GM18867 (cell line): Measurements from ENCODE around the gene MTHFD1L.
"Not testable (repeated sequence)": the region's sequence is repeated elsewhere in the genome, so short reads cannot be mapped to it uniquely, and the experiment has no call there.

ENCODE experiments used
- ATAC-seq: cut with Tn5 transposase; IDR thresholded peaks from one replicate; pipeline ENCODE4 v1.9.1; 2021; ENCODE audit warnings: mild to moderate bottlenecking, moderate library complexity; ENCODE audit not compliant: unreplicated experiment

MTHFD1L gene

DNA sequence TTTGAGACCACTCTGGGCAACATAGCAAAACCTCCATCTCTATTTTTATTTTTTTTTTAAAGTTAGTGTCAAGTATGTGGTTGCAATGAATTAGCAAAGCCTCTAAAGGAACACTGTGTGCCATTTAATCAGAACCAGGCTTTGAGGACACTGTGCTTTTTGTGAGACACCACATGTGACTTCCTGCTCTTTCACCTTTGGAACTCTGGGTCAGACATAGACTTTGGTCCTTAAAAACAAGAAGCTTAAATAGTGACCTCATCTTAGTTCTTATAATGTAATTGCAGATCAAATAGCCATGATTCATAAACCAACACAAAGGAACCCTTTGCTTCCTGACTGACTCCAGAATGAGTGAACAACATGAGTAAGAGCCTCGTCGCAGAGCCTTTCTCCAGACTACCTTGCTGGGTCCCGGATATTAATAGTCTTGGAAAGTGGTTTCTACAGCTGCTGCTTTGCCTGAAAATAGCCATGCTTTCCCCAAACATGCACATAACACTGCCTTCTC, 170.8 kb downstream of the MTHFD1L start:
- ATAC-seq, result not testable (repeated sequence)

DNA sequence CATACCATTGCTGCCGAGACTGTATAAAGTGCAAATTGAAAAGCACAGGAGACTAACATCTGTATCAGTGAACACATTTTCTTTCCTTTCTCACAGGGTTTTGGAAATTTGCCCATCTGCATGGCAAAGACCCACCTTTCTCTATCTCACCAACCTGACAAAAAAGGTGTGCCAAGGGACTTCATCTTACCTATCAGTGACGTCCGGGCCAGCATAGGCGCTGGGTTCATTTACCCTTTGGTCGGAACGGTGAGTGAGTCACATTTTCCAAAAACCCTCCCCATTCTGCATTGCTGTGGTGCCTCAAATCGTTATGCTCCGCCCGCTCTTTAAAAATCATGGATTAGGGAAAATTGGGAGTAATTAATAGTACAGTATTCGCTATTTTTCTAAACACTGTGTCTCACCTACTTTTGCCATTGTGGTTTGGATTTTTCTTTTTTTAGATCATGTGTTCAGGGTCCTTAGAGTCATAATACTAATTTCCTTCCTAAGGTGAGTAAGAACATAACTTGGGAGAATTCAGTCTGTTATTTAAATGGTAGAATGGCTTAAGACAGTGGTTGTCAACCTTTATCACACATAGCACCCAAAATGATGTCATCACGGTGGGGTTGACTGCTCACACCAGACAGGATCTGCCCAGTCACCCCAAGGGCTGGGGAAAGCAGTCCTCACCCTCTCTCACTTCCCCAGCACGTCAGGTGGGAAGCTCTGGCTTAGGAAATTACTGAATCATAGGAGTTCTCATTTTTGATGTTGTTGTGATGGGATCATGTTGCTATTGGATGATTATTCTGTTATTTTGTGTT, 171.6 kb downstream of the MTHFD1L start:
- no peak for ATAC-seq

DNA sequence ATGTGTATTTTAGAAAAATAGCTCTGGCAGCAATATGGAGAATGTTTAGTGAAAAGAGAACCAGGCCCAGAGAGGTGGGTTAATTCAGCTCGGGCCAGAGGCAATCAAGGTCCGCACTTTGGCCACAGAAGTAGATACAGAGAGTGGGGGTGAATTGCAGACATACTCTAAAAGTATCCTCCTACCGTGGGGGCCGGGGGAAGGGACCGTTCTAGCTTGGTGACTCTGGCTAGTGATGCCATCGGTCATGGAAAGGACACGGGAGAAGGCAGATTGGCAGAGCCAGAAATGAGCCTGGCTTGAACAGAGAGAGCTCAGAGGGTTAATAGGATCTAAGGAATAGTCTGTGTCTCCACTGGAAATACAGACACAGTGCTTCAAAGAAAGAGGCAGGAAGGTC, 173.1 kb downstream of the MTHFD1L start:
- no peak for ATAC-seq

DNA sequence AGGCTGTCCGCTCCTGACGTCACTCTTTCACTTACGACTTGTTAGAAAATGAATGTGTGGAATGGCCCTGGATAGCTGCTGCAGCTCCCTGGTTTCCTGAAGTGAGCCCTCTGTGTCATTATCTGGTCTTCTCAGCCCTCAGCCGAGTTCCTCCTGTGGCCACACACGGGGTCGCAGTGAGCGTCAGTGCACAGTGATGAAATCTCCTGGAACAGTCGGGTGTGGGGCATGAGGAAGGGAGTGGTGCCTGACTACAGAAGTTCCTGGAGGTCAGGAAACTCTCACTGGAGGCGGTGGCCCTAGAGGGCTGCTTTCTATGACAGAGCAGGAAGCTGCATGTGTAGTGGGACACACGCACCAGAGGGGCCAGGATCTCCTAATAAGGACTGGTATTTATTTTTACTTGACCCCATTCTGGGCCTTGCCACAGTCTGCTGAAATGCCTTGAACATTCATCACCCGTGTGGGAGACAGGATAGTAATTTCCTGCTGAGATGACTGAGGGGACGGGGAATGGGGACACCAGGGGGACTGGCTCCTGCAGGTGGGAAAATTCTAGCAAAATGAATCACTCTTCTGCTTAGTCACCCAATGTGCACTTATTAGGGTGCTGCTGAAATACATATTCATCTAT, 175.5 kb downstream of the MTHFD1L start:
- not testable (repeated sequence) for ATAC-seq

DNA sequence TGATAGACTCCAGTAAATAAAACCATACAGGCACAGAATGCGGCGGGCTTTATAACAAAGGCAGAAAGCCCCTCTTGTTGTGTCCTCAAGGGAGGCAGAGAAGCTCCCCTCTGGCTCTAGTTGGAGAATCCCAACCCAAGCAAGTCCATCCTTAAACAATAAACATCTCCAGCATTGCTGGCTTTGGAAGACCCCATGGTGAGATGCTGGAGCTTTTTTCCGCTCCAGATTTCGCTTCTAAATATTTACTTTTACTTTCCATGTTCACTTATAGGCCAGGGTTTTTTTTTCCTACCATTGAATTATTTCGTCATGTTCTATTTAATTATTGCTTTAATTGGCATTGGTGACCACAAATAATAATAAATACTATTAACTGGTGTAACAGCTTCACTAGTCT, 176.2 kb downstream of the MTHFD1L start:
- no peak for ATAC-seq

DNA sequence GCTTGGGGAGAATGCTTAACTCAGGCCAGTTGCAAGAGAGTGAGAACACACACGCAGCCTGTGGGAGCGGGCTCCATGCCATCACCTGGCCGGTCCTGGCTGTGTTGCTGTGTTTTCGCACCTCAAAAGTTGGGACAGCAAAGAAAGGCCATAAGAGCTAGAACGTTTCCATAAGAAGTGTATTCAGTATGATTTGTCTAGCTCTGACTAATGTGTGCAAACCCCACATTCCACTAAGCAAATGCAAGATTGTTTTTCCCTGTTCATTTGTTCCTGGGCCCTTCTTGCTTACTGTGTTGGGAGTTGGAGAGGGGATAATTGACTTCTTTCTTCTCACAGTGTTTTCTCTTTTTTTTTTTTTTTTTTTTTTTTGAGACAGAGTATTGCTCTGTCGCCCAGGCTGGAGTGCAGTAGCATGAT, 177.4 kb downstream of the MTHFD1L start:
- ATAC-seq, result not testable (repeated sequence)

DNA sequence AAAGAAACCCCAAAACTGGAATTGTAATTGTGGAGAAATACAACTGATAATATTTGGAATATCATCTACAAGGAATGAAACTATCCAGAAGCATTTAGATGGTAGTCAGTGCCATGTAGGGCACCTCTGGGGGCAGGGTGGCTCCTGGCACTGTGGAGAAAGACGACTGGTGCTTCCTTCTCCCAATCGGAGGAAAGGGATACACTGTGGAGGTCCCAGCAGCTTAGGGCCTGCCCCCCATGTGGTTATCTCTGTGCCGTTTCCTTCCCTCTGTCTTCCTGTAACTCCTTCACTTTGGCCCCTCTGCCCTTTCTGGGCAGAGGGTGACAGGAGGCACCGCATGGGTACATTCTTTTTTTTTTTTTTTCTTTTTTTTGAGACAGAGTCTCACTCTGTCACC, 178.4 kb downstream of the MTHFD1L start:
- ATAC-seq, result no peak

DNA sequence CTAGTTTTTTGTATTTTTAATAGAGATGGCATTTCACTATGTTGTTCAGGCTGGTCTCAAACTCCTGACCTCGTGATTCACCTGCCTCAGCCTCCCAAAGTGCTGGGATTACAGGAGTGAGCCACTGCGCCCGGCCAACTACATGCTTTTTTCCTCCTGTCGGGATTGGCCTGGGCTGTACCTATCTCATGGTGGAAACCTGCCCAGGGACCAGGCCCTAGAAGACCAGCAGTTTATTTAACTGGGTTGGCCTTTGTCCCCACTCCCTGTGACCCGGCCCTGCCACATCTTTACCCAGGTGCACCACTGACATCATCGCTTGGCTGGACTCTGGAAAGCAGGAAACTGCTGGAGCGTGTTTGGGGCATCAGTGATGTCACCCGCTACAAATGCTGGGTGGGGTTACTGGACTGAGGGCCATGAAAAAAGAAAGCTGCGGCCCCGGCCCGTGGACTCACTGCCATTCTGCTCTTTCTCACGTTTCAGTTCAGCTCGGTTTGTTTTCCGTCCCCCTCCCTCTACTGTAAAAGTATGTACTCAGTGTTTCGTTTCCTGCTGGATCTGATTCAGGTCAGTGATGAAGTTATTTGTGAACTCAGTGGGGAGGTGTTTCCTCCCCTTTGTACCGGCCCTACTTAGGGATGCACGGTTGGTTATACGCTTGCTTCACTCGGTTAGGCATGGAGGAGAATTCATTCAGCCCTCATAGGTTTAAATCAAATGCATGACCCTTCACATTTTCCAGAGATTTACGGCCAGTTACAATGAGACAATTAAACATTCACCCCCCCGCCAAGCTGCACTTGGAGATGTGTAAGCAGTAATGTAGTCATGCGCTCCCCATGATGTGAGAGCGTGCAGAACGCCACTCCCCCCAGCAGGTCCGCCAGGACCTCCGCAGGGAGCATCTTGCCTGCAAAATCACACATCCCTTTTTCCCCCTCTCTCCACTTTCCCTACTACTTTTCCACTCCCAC, 179.3 kb downstream of the MTHFD1L start:
- no peak for ATAC-seq

DNA sequence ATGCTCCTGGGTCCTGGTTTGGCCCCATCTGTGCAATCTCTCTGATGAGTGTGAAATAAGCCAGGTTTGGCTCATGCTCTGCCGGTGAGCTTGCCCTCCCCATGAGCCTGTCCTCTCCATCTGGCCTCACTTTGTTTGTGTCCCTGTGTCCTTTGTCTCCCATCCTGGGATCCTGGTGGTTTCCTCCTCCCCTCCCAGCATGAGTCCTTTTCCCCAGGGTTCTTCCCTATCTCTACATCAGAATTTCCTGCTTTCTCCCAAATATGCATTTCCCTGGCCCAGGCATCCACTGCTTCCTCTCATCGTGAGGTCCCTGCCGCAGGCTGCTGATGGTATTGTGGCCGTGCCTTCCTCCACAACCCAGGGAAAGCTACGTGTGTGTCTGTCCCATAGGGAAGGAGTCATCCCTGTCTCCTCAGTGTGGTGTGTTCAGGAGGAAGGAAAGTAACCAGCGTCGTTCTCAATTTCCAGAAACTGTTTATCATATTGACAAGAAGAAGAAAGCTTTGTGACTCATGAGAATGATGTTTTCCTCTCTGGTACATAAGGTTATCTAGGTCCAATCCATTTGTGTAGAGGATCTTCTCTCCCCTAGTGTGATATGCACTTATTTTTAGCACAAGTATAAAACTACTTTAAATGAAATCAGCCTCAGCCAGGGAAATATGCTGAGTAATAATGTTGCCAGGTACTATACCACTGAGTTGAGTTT, 180.2 kb downstream of the MTHFD1L start:
- ATAC-seq, result not testable (repeated sequence)

DNA sequence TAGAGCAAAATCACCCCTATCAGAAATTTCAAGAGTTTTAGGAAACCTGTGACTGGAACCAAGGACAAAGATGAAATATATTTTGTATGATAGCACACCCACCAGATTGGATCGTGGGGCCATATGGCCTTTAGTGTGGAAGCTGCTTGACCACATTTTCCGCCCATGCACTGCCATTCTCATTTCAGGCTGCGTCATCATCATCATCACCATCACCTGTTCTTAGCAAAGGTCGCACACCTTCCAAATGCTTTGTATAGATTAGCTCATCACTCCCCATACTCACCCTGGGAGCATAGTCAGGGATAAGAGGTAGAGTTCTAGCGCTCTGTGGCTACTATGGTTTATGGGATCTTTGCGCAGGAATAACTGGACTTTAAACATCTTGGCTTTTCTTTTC, 185.7 kb downstream of the MTHFD1L start:
- ATAC-seq, result no peak

DNA sequence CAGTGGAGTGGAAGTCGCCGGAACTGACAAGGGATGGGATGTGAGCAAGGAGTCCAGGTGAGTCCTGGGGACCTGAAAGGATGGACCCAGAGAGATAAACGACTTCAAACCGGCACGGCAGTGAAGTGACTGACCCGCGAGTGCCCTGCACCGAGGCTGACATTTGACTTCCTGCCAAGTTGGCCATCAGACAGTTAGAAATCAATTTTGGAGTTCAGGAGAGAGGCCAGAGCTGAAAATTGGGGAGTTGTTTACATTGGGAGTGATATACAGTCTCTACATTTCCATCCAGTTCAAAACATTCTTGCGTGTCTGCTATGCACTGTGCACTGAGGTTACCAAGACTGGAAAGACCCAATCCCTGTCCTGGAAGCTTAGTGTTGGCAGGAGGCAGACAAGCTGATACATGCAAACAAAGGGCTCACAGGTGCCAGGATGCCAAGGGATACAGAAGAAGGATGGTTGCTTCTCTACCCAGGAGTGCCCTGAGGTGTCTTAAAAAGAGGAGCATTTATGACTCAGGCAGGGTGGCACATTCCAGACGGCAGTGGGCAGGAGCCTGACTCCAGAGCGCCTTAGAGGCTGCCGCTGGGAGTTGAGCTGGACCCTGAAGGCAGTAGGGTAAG, 186.6 kb downstream of the MTHFD1L start:
- no peak for ATAC-seq

DNA sequence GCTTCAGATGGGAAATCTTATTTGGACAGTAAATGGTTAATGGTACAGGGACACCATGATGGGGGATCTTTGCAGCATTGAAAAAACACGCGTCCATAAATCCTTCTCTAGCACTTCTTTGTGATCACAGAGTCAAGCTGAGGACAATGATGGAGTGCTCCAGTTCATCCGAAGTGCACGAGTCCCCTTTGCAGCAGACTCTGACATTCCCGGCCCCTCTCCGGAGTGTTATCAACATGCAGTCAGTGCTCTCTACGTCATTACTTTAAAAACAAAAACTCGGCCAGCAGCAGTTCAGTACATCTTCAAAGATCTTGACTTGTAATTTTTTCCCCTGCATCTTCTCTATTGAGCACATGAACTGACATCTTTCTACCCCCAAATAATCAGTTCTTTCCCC, 188.8 kb downstream of the MTHFD1L start:
- no peak for ATAC-seq

DNA sequence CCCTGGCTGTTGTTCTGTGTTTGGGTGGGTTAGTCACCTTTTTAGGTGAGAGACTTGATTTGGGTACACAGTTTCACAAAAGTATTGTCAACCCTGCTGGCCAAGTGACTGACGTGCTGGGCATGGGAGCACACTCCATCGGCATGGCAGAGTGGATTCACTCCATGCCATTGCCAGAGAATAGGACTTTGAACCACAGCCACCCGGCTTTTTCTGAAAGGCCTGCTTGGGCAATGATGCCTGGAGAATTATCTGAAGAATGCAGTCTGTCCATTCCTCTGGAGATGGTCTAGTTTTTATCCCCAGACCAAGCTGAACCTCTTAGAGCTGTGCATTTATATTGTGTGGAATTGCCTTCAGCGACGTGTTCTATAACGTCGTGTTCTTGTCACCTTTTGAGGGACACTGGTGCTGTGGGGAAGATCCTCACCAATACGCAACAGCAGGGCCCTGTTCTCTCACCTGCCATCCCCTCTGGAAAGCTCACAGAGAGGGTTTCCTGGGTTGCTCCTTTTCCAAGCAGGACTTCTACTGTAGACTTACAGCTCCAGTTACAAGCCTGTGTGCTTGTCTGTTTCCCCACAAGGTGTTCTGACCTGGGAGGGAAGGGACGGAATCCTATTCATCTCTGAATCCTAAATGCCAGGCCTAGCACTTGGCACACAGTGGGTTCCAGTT, 190.9 kb downstream of the MTHFD1L start:
- ATAC-seq, result no peak

DNA sequence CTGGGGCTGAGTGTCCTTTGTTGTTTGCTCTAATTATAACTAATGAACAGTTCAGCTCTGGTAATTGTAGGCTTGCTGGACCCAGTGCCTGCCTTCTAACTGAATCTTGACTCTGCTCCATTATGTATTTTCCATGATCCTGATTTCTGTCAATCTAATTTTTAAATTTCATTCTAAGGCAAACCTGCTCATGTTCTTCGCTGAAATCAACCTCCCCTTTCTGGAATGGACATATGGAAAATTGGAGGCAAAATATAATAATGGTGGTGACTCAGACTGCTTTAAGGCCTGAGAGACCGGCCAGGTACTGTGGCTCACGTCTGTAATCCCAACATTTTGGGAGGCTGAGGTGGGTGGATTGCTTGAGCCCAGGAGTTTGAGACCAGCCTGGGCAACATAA, 191.6 kb downstream of the MTHFD1L start:
- ATAC-seq, result no peak

DNA sequence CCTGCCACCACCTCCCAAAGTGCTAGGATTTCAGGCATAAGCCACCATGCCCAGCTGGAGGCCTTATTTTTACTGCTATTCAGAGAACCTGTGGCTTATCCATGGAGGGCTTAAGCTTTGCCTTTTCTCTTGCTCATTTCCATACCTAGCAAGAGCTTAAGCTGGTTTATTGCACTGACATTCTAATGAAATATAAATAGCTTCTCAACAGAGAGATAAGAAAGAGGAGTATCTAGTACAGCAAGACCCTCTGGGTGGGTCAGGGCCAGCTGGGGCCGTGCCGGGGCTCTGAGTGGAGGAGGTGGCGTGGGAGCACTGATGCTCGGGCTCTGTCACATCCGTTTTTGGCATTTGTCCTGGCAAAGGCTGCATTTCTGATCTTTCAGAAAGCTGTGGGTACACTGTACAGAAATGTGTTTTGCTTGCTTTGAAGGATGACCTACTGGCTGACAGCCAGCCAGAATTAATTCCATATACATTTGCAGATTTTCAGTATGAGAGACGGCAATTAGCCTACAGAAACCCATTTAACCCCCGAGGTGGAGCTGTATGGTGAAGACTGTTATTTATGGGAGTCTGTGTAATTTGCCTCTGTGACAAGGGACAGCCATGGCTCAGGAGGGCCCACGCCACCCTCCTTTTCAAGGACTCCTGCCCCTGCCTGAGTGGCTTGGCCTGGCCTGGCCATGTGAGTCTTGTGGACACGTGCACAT, 192.7 kb downstream of the MTHFD1L start:
- ATAC-seq, result no peak

DNA sequence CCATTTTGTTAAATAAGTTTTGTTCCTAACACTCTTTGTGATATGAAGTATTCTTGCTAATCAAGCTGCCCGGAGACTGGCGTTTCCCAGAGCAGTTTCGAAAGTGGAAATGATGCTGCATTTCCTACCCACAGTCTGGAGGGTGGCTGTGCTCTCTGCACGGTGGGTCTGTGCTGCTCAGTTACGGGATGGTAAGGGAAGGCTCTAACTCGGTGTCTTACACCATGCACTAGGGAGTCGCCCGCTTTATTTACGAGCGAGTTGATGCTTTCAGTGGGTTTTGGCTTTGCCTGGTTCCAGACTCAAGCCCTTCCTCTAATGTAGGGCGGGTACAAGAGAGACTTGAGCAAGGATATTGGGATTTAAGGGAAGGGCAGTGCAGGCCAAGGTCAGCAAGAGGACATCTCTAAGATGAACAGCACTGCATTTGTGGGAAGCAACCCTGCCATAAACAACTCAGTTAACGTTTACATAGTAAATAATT, 194.2 kb downstream of the MTHFD1L start:
- ATAC-seq, result no peak

DNA sequence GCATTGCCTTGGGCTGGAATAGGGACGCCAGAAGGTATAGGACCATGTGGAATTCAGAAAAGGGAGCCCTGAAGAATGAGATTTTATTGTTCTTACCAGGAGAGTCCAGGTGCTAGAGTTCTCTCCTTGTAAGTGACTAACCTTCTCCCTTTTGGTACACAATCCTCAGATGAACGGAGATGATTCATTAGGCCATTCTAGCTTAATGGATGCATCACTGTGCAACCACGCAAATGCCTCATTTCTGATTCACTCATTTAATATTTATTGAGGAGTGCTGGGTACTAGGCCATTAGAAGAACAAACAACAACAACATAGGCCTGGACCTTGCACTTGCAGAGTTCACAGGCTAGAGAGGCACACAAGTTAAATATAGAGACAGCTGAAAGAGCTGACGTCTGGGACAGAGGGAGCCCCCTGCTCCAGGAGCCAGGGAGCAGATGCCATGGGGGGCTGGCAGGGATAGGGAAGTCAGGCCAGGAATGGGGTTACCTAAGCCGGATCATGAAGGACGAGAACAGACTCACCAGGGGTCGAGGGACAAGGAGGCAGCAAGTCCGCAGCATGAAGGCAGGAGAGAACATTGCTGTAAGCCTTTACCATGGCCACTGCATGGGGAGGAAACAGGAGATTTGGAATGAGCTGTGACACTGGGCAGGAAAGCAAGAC, 194.7 kb downstream of the MTHFD1L start:
- no peak for ATAC-seq
